GM18502 (cell line): ENCODE data around the gene BCL2L1.
"Not testable (repeated sequence)": the region's sequence is repeated elsewhere in the genome, so short reads cannot be mapped to it uniquely, and the experiment has no call there.

ENCODE experiments used
- ATAC-seq: cut with Tn5 transposase; IDR thresholded peaks from one replicate; pipeline ENCODE4 v1.9.1; 2021; ENCODE audit warnings: mild to moderate bottlenecking; ENCODE audit not compliant: unreplicated experiment, poor library complexity

Gene BCL2L1

DNA sequence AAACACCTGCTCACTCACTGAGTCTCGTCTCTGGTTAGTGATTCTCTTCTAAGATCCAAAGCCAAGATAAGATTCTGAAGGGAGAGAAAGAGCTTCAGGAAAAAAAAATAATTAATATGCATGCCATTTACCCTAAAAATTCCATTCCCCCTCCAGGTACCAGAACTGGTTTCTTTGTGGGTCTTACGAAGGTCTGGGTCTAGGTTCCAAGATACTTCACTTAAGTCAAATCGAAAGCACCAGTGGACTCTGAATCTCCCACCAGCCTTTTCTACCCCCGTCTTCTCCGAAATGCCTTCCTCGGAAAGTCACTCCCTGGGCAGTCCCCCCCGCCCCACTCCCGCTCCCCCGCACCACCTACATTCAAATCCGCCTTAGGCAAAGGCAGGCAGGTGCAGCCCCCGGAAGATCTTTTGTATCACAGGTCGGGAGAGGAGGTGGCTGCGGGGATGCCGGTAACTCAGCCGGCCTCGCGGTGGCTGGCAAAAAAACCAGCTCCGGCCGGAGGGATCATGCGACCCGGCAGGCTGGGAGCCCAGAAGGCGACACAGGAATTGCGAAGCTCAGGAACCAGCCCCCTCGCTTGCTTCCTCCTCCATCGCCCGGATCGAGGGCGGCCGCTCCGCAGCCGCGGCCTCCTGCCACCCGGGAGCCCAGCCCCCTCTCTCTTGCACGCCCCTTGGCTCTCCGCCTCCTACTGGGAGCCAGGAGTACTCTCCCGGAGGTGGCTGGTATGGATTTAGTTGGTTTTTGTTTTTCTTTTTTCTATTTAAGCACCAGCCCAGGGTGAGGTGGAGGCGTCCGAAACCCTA, at the start of gene BCL2L1:
Gene BCL2L1, minus strand, starts transcription at position 612 of the 812 bp plus-strand sequence. CDS start 650 bp downstream, outside the sequence.
- ATAC-seq: peak; percentile 29

DNA sequence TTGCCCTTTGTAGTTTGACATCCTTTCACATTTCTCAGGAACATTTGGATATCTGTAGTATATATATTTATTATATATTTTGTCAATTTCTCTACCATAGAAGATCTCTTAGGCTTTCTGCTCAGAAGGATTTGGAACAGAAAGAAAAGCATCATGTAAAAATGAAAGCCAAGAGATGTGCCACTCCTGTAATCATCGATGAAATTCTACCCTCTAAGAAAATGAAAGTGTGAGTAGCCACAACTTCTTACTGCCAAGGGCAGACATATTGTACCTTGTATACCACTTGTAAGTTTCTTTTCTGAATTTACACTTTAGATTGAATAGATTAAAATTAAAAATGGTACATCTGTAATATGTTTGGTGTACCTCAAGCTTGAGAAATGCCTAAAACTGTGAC, 47.6 kb upstream of the BCL2L1 start:
- no peak for ATAC-seq

DNA sequence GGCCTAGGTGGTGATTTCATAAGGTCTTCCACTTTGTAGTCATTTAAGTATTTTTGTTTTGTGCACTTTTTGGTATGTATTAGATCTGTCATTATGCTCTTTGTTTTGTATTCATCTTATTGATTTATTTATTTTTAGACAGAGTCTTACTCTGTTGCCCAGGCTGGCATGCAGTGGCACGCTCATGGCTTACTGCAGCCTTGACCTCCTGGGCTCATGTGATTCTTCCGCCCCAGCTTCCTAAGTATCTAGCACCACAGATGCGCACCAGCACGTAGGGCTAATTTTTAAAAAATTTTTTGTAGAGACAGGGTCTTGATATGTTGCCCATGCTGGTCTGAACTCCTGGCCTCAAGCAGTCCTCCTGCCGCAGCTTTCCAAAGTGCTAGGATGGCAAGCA, 47.0 kb upstream of the BCL2L1 start:
- ATAC-seq: no peak

- no peak for ATAC-seq
Measured at GRCh38 chr20:31767805-31768204, 45.1 kb upstream of the BCL2L1 start.

DNA sequence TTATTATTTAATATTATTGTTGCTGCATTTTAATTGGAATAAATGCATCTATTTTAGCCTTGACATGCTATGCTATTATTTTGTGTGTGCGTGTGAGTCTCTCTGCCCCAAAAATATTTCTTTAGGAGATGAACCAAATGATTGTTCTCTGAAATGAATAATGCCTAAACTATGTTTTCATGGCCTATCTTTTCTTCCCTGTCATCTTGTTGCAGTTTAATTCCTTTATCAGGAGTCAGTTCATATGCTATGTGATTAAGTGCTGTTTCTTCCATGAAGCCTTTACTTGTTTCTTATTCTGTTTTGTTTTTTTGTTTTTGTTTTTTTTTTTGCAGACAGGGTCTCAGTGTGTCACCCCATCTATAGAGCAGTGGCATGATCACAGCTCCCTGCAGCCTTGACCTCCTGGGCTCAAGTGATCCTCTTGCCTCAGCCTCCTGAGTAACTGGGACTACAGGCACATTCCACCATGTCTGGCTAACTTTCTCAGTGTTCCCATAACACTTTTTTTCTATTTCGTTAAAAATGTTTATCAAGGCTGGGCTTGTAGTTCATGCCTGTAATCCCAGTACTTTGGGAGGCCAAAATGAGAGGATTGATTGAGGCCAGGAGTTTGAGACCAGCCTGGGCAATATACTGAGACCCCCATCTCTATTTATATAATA, 42.1 kb upstream of the BCL2L1 start:
- ATAC-seq: no peak

DNA sequence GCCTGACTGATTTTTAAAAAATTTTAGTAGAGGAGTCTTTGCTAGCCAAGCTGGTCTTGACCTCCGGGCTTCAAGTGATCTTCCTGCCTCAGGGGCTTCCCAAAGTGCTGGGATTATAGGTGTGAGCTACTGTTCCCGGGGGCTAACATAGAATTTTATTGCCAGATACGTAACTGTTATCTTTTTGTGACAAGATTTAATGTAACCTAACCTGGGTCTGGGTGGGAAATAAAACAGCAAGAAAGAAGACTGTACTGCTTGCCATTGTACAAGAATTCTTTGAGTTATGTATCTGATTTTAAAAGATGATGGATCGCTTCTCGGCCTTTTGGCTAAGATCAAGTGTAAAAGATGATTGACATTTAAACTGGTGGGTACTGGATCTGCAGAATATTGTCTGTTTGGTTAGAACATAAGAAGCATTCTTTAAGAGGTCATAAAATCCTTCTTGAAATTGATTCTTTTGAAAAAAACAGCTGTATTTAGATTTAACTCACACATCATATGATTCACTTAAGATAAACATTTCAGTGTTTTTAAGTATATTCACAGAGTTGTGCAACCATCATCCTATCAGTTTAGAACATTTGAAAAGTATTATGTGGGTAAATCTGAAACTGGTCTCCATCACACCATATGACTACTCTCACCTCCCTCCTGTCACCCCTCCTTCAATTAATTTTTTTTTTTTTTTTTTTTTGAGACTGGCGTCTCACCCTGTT, 38.0 kb upstream of the BCL2L1 start:
- ATAC-seq: no peak

- no peak for ATAC-seq
Measured at GRCh38 chr20:31759836-31760518, 37.3 kb upstream of the BCL2L1 start.

DNA sequence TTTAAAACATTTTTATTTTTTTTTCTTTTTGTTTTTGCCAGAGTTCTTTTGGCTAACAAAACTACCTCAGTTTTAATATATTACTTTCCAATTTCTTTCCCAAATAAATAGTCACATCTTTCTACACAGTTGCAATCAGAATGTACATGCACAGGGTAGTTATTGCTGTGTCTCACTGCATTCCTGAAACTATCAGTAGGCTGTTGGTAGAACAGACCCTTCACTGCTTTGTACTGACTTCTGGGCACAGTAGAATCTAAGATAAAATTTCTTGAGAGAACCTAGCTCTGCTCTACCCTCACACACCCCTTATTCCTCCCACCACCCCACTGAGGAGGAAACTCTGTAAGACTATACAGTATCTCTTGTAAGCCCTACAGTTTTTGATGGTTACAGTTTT, 36.3 kb upstream of the BCL2L1 start:
- ATAC-seq: no peak

DNA sequence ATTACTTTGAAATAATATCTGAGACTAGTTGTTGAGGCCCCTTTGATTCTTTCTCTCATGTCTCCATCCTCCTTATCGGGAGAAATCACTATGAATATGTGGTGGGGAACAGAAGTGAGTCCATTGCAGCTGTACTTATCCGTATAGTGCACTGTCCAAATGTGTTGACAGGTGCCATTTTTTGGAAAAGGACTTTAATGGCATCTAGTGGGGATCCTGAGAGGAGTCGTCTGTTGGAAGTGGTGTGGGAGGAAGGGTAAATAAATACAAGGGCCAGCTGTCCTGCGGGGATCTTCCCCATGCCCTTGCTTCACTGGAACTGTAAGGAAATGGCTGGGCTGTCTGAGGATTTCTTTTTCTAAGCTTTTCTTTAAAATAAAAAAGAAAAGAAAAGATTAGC, 35.9 kb upstream of the BCL2L1 start:
- no peak for ATAC-seq

- no peak for ATAC-seq
Measured at GRCh38 chr20:31757254-31757653, 34.6 kb upstream of the BCL2L1 start.

DNA sequence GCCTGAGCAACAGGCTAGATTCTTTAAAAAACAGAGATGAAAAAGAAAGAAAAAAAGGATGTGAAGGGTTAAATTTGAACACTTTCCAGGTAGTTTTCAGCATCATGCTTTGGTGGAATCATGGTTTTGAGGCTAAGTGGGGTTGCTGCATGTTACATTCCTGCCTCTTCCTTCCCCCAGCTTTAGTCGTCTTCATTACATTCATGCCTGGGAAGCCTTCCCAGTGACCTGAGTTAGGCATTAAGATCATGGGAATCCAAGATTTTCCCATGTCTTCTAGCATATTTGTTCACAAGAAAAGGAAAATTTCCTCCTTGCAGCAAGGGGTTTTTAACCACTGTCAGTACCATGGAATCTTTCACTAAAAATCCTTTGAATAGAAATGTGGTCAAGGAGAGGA, 28.5 kb upstream of the BCL2L1 start:
- ATAC-seq: no peak

DNA sequence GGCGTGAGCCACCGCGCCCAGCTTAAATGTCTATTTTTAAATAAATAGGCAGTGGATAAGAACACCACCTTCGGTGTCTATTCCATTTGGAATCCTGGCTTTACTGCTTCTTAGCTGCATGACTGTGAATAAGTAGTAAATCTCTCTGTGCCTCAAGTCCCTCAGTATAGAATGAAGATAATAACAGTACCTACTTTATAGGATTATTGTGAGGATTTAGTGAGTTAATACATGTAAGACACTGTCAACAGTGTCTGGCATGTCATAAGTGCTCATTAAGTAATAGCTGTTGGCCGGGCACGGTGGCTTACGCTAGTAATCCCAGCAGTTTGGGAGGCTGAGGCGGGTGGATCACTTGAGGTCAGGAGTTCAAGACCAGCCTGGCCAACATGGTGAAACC, 26.6 kb upstream of the BCL2L1 start:
- ATAC-seq: no peak

GRCh38 chr20:31747640-31748039, 25.0 kb upstream of the BCL2L1 start:
- no peak for ATAC-seq

DNA sequence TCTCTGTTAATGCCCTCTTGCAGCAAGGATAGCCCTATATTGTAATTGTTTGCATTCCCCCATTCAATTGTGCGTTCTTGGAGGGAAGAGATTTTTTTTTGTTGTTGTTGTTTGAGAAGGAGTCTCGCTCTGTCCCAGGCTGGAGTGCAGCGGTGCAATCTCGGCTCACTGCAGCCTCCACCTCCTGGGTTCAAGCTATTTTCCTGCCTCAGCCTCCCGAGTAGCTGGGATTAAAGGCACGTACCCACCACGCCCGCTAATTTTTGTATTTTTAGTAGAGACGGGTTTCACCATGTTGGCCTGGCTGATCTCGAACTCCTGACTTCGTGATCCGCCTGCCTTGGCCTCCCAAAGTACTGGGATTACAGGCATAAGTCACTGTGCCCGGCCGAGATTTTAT, 24.4 kb upstream of the BCL2L1 start:
- not testable (repeated sequence) for ATAC-seq

GRCh38 chr20:31746068-31746878, 23.6 kb upstream of the BCL2L1 start:
- ATAC-seq: no peak

DNA sequence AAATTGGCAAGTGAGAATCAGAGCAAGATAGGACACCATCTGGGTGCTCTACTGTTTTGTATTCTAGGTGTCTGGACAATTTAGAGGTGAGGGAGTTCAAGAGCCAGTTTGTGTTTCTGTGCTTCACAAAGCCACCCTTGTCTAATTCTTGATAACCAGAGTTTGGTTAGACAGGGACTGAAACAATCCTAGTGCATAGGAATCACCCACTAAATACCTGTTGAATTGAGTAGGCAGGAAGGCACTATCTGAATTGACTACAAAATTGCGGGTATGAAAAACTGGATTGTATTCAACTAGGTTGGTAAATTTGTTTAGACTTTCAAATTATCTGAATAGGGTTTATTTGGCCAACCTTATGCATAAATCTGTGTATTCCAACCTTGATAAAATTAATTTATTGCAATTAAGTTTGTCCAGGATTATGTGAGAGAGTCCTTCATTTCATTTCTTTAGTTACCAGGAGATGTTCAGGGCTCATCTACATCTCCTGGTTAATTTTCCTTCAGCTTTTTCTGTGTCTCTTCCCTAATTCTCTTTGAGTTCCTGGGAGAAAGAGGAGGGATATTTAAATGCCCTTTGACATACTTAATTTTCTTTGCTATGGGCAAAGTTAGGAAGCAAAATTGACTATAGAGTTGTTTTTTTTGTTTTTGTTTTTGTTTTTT, 18.1 kb upstream of the BCL2L1 start:
- ATAC-seq: no peak

GRCh38 chr20:31740208-31740607, 17.5 kb upstream of the BCL2L1 start:
- ATAC-seq: peak; percentile 34

DNA sequence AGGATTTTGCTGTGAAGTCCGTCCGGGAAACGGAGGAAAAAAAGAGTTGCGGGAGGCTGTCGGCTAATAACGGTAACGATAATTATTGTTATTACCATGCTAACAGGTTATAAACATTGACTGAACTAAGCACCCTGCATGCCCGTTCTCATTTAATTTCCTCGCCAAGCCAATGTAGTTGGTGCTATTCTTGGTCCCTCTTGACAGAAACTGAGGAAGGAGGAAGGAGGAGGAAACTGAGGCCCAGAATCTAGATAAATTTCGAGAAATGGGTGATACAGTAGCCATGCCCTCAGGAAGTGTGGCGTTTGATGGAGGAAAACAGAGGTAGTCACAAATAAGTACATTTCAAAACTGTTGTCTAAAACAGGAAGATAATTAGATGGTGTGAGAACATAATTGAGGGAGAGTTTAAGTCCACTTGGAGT, 16.9 kb upstream of the BCL2L1 start:
- ATAC-seq: no peak
